ENCODE data around the gene BPIFB6. TPM values are rescaled to one million over a fixed set of nuclear protein-coding genes. Genes with fewer than 3 reads are reported as not detected.

Gene BPIFB6
- total and polyA plus RNA-seq, 10 of the 15 experiments (the other 5 are each of a cell fraction or from before 2014, with no cell fraction given): not detected

DNA sequence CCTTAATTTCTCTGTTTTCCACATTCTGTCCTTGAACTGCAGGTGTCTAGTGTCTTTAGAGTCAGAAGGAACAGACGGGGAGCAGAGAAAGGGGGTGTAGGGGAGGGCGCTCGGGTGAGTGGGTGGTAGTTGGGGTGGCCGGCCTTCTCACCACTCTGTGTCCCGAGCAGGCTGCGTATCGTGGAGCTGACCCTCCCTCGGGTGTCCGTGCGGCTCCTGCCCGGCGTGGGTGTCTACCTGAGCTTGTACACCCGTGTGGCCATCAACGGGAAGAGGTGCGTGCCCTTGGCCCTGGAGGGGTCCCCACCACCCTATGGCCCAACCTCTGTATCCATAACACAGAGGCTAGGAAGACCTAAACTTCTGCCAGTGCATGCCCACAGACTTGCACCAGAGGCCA is 53.3 kb downstream of the BPIFB6 start:
- H3K79me2 ChIP-seq (ENCODE audit: control insufficient read depth, insufficient read depth, low read length): no peaks in the 10 kb centered on the region
- ATAC-seq (no peak), FAIRE-seq (no peak), DNase-seq (ENCODE audit: low read depth, low spot score) (no peak)
- no peak overlapping the region for H3K27ac ChIP-seq (ENCODE audit: control insufficient read depth, insufficient read depth)
- ChIA-PET SMC1A (ENCODE audit: uncharacterized antibody, unreplicated experiment) (no interaction called here), CTCF (no interaction called here), POLR2A (no interaction called here), RAD21 (ENCODE audit: unreplicated experiment) (no interaction called here)
- no peak overlapping the region for H3K4me2 ChIP-seq (ENCODE audit: control insufficient read depth, insufficient read depth)
- intact Hi-C loops (cut with micrococcal nuclease; ENCODE audit: unreplicated experiment) (no loop called here), in situ Hi-C loops (cut with MboI) (no loop called here)
- 43% methylated on average over 10 of the region's 15 CpGs for WGBS (ENCODE audit: insufficient coverage, insufficient replicate concordance, low lambda C conversion rate, missing lambda C conversion rate)
- H3K4me3 ChIP-seq: no peak overlapping the region
- no TSS peak for BruUV-seq (replicated peaks)
- no peaks in the 10 kb centered on the region for H4K20me1 ChIP-seq (ENCODE audit: control insufficient read depth, insufficient read depth)
- no peaks in the 10 kb centered on the region for H3K9me3 ChIP-seq (replicated peaks; ENCODE audit: control insufficient read depth, insufficient read depth, low read length)
- no peak overlapping the region for H3K9ac ChIP-seq (ENCODE audit: control insufficient read depth, insufficient read depth, low read length)
- peaks cover 0 to 3% of the 10 kb centered on the region in 2 experiments; a peak in 2 of 4 replicates for H3K27me3 ChIP-seq (replicated peaks in 1 of 2; ENCODE audit: control insufficient read depth in 2 of 2, insufficient read depth in 2 of 2, low read length in 1 of 2)
- no peaks in the 10 kb centered on the region for H3K36me3 ChIP-seq (ENCODE audit: control insufficient read depth in 2 of 2, insufficient read depth in 2 of 2, low read length in 1 of 2)
- no peak overlapping the region for H2AFZ ChIP-seq (ENCODE audit: control insufficient read depth, low read depth, low read length)
- no peaks in the 10 kb centered on the region for H3K4me1 ChIP-seq (ENCODE audit: control insufficient read depth, insufficient read depth, low read length)
- TF ChIP-seq, protein P1, sequence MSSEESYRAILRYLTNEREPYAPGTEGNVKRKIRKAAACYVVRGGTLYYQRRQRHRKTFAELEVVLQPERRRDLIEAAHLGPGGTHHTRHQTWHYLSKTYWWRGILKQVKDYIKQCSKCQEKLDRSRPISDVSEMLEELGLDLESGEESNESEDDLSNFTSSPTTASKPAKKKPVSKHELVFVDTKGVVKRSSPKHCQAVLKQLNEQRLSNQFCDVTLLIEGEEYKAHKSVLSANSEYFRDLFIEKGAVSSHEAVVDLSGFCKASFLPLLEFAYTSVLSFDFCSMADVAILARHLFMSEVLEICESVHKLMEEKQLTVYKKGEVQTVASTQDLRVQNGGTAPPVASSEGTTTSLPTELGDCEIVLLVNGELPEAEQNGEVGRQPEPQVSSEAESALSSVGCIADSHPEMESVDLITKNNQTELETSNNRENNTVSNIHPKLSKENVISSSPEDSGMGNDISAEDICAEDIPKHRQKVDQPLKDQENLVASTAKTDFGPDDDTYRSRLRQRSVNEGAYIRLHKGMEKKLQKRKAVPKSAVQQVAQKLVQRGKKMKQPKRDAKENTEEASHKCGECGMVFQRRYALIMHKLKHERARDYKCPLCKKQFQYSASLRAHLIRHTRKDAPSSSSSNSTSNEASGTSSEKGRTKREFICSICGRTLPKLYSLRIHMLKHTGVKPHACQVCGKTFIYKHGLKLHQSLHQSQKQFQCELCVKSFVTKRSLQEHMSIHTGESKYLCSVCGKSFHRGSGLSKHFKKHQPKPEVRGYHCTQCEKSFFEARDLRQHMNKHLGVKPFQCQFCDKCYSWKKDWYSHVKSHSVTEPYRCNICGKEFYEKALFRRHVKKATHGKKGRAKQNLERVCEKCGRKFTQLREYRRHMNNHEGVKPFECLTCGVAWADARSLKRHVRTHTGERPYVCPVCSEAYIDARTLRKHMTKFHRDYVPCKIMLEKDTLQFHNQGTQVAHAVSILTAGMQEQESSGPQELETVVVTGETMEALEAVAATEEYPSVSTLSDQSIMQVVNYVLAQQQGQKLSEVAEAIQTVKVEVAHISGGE (CRISPR knock-in tag; IDR thresholded peaks at IDR 0.05): no peak
- TF ChIP-seq RAD21 (IDR thresholded peaks at IDR 0.05; ENCODE audit: insufficient read depth, low read depth, low read length): no peak
- TF ChIP-seq IKZF2 (IDR thresholded peaks at IDR 0.05): no peak
- TF ChIP-seq, protein P2, sequence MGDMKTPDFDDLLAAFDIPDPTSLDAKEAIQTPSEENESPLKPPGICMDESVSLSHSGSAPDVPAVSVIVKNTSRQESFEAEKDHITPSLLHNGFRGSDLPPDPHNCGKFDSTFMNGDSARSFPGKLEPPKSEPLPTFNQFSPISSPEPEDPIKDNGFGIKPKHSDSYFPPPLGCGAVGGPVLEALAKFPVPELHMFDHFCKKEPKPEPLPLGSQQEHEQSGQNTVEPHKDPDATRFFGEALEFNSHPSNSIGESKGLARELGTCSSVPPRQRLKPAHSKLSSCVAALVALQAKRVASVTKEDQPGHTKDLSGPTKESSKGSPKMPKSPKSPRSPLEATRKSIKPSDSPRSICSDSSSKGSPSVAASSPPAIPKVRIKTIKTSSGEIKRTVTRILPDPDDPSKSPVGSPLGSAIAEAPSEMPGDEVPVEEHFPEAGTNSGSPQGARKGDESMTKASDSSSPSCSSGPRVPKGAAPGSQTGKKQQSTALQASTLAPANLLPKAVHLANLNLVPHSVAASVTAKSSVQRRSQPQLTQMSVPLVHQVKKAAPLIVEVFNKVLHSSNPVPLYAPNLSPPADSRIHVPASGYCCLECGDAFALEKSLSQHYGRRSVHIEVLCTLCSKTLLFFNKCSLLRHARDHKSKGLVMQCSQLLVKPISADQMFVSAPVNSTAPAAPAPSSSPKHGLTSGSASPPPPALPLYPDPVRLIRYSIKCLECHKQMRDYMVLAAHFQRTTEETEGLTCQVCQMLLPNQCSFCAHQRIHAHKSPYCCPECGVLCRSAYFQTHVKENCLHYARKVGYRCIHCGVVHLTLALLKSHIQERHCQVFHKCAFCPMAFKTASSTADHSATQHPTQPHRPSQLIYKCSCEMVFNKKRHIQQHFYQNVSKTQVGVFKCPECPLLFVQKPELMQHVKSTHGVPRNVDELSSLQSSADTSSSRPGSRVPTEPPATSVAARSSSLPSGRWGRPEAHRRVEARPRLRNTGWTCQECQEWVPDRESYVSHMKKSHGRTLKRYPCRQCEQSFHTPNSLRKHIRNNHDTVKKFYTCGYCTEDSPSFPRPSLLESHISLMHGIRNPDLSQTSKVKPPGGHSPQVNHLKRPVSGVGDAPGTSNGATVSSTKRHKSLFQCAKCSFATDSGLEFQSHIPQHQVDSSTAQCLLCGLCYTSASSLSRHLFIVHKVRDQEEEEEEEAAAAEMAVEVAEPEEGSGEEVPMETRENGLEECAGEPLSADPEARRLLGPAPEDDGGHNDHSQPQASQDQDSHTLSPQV (IDR thresholded peaks at IDR 0.05): no peak
- TF ChIP-seq NRF1 (conservative IDR thresholded peaks at IDR 0.05; ENCODE audit: low read depth, low read length): no peak
- TF ChIP-seq SREBF2 (IDR thresholded peaks at IDR 0.05; ENCODE audit: low read length): no peak
- TF ChIP-seq, protein P3, sequence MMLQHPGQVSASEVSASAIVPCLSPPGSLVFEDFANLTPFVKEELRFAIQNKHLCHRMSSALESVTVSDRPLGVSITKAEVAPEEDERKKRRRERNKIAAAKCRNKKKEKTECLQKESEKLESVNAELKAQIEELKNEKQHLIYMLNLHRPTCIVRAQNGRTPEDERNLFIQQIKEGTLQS (IDR thresholded peaks at IDR 0.05; ENCODE audit: borderline replicate concordance, extremely low read depth, low read depth, low read length): no peak
- TF ChIP-seq IRF4 (IDR thresholded peaks at IDR 0.05; ENCODE audit: low read depth, low read length): no peak
- no peak for TF ChIP-seq NFYB (IDR thresholded peaks at IDR 0.05; ENCODE audit: insufficient read depth, low read depth, low read length)
- no peak for TF ChIP-seq ZNF217 (IDR thresholded peaks at IDR 0.05)
- no peak for TF ChIP-seq ATF7 (IDR thresholded peaks at IDR 0.05; ENCODE audit: low read depth)
- TF ChIP-seq, protein P4, sequence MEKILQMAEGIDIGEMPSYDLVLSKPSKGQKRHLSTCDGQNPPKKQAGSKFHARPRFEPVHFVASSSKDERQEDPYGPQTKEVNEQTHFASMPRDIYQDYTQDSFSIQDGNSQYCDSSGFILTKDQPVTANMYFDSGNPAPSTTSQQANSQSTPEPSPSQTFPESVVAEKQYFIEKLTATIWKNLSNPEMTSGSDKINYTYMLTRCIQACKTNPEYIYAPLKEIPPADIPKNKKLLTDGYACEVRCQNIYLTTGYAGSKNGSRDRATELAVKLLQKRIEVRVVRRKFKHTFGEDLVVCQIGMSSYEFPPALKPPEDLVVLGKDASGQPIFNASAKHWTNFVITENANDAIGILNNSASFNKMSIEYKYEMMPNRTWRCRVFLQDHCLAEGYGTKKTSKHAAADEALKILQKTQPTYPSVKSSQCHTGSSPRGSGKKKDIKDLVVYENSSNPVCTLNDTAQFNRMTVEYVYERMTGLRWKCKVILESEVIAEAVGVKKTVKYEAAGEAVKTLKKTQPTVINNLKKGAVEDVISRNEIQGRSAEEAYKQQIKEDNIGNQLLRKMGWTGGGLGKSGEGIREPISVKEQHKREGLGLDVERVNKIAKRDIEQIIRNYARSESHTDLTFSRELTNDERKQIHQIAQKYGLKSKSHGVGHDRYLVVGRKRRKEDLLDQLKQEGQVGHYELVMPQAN (conservative IDR thresholded peaks at IDR 0.05): no peak
- TF ChIP-seq, protein P5, sequence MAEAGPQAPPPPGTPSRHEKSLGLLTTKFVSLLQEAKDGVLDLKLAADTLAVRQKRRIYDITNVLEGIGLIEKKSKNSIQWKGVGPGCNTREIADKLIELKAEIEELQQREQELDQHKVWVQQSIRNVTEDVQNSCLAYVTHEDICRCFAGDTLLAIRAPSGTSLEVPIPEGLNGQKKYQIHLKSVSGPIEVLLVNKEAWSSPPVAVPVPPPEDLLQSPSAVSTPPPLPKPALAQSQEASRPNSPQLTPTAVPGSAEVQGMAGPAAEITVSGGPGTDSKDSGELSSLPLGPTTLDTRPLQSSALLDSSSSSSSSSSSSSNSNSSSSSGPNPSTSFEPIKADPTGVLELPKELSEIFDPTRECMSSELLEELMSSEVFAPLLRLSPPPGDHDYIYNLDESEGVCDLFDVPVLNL (IDR thresholded peaks at IDR 0.05; ENCODE audit: low read depth, low read length): no peak

Measured in GM12878 (cell line).